GM10248 (cell line): ENCODE results near the gene PEX7.

Experiments
- CTCF ChIA-PET: fragments of 300-600 bp; sonication (Branson Sonifier 250); formaldehyde crosslinking; extraction: SDS; loops from one replicate; lab custom pipeline; 2021; ENCODE audit warnings: antibody characterized with exemption; lab: Yijun Ruan, JAX
- POLR2A ChIA-PET: fragments of 350-650 bp; sonication (Branson Sonifier 250); formaldehyde crosslinking; extraction: SDS; loops from one replicate; lab custom pipeline; 2020; ENCODE audit warnings: antibody characterized with exemption; lab: Yijun Ruan, JAX
- DNase-seq: peaks from one replicate; pipeline ENCODE4 v3.0.0; 2012; ENCODE audit errors: extremely low spot score
- TF ChIP-seq, protein P1 (sequence below): IDR thresholded peaks from 2 replicates; pipeline ENCODE4 v1.5.1; 2012; ENCODE audit warnings: mild to moderate bottlenecking, low read depth; ENCODE audit errors: extremely low read depth, missing control alignments, control extremely low read depth

The PEX7 gene

DNA sequence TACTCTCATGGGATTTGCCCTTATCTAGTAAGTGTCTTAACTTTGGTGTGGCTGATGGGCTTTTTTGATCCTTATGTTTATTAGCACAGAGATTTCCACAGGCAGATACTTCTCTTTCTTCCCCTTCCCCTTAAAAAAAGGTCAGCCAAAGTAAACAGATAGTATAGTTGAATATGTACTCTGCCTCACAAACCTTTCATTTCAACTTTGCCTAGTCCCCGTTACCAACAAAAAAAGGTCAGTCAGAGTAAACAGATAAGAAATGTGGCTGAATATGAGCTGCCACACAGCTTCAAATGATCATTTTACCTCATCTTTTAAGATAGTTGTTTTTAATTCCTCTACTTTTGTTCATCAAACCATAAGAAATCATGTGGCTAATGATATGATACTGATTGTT is 65.6 kb downstream of the PEX7 start:
- DNase-seq: no peak
- ChIA-PET POLR2A (no interaction called here), CTCF (interaction anchor here (1.6 kb wide), 2 partner anchors 9 to 12 kb away, joined by 4 read pairs; no protein-coding TSS in a partner anchor)
- TF ChIP-seq, protein P1, sequence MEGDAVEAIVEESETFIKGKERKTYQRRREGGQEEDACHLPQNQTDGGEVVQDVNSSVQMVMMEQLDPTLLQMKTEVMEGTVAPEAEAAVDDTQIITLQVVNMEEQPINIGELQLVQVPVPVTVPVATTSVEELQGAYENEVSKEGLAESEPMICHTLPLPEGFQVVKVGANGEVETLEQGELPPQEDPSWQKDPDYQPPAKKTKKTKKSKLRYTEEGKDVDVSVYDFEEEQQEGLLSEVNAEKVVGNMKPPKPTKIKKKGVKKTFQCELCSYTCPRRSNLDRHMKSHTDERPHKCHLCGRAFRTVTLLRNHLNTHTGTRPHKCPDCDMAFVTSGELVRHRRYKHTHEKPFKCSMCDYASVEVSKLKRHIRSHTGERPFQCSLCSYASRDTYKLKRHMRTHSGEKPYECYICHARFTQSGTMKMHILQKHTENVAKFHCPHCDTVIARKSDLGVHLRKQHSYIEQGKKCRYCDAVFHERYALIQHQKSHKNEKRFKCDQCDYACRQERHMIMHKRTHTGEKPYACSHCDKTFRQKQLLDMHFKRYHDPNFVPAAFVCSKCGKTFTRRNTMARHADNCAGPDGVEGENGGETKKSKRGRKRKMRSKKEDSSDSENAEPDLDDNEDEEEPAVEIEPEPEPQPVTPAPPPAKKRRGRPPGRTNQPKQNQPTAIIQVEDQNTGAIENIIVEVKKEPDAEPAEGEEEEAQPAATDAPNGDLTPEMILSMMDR: no peak

DNA sequence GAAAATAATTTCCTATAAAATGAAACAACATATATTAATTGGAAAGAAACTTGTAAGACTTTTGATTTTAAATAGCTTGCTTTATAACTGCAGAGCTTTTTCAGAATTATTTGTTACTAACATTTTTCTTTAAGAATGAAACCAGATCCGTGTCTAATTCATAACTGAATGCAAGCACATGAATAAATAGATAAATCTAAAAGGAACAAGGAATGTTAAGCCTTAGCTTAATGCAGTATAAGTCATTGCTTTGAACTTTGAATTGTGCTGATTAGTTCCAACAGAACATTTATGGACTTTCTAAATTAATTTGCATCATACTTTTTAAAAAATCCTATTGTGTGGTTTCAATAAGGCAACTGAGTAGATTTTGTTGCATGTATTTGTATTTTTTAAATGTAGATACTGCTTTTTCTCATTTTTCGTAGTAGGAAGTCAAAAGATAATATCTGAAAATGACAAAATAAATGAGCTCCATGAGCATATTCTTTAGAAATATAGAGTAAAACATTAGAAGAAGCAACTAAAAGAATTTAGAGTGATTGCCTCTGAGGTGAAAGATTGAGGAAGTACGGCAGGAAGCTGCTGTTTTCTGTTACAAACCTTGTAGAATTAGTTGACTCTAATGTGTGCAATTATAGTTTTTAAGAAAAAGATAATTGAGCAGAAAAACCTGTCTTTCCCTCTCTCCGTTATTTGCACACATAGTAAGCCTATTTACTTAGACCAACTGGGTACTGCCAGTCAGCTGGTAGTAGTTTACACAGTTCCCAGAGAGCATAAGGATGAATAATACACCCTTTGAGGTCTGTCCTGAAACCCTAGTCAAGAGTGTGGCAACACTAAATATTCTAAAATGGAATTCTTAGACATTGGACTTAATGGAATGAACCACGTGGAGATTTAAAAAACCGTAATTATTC is 67.1 kb downstream of the PEX7 start:
- POLR2A ChIA-PET: no interaction called here
- DNase-seq: no peak
- TF ChIP-seq, protein P1: no peak
- CTCF ChIA-PET: interaction anchor here (0.8 to 1.0 kb wide), 2 partner anchors 13 to 245 kb away, joined by 3 read pairs; no protein-coding TSS in a partner anchor

DNA sequence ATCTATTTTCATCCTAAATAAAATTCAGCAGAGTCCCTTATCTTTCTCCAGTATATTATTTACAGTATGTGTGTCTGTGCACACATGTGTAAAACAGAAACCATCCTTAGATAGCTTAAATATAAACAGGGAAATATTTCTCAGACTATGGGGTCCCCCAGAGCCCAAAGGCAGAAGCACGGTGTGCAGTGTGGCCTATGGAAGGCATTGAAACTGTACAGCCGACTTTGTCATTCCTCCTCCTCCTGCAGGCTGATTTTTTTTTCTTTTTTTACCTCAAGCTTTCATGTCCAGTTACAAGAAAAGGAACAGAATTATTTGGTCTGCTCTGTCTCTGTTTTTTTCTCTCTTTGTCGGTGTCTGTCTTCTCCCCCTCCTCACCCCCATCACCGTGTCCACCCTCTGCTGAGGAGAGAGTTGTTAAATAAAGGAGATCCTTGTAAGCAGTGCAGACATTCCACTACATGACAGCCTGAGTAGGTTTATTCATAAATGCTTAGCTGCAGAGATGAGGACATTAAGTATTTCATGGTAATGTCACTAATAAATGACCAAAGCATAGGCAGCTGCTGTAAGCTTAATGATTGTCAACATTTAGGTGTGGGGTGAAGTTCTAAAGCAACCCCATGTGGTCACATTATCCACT is 67.9 kb downstream of the PEX7 start:
- TF ChIP-seq, protein P1: no peak
- DNase-seq: no peak
- POLR2A ChIA-PET: no interaction called here
- CTCF ChIA-PET: interaction anchor here (0.7 to 1.0 kb wide), 3 partner anchors 10 to 525 kb away, joined by 3 read pairs; no protein-coding TSS in a partner anchor

DNA sequence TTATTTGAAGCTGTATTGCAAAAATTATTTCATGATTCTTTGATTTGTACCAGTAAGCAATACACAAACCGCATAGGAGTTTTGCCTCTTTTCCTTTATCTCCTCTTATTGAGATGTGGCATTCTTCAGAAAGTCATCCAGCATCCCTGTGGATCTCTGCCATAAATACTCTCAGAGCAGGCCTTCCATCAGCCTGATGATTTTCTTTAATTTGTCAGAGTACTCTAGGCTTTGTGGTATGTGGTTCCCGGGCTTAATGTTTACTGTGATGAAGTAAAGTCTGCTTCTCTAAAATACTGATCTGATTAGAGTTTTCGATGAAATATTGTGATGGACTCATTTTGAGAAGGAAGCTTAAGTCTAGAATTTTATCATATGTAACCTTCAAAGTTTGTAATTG is 68.6 kb downstream of the PEX7 start:
- TF ChIP-seq, protein P1: no peak
- POLR2A ChIA-PET: no interaction called here
- CTCF ChIA-PET: interaction anchor here (0.7 to 1.0 kb wide), 2 partner anchors 11 to 524 kb away, joined by 3 read pairs; no protein-coding TSS in a partner anchor
- no peak for DNase-seq

DNA sequence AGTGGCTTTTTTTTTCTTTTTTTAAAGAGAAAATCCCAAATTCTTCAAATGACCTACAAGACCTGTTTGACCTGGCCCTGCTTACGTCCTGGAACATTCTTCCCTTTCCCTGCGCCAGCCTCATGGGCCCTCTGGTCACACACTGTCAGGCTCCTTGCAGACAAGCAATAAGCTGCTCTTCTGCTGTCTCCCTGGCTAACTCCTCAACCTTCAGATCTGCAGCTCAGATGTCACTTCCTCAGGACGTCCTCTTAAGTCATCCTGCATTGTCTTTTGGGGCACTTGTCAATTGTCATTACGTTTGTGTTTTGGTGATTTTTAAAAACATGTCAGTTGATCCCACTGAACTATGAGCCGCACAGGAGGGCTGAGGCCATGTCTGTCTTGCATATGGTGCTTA is 70.8 kb downstream of the PEX7 start:
- DNase-seq: no peak
- CTCF ChIA-PET: no interaction called here
- TF ChIP-seq, protein P1: no peak
- POLR2A ChIA-PET: no interaction called here

DNA sequence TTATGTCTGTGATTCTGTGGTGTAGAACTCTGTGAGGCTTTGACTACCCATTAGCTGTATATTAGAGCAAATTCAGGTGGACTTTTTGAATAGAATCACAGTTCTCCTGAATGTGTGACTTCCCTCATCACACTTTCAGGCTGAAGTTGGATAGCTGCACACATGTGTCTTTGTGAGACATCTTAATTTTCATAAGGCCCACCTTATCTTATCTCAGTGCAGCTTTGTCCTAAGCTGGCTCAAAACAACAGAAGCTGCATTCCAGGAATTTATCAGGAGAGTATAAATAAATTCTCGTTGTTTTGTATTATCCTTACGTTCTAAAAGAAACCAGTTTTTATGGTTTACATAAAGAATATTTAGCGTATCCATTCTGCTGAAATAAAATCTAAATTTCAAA is 73.5 kb downstream of the PEX7 start:
- DNase-seq: no peak
- TF ChIP-seq, protein P1: no peak
- ChIA-PET POLR2A (no interaction called here), CTCF (interaction anchor here (0.7 to 1.6 kb wide), 5 partner anchors 8 to 252 kb away, joined by 3 to 5 read pairs (median 4); no protein-coding TSS in a partner anchor)
